ENCODE data around the gene KCP.

KCP gene

DNA sequence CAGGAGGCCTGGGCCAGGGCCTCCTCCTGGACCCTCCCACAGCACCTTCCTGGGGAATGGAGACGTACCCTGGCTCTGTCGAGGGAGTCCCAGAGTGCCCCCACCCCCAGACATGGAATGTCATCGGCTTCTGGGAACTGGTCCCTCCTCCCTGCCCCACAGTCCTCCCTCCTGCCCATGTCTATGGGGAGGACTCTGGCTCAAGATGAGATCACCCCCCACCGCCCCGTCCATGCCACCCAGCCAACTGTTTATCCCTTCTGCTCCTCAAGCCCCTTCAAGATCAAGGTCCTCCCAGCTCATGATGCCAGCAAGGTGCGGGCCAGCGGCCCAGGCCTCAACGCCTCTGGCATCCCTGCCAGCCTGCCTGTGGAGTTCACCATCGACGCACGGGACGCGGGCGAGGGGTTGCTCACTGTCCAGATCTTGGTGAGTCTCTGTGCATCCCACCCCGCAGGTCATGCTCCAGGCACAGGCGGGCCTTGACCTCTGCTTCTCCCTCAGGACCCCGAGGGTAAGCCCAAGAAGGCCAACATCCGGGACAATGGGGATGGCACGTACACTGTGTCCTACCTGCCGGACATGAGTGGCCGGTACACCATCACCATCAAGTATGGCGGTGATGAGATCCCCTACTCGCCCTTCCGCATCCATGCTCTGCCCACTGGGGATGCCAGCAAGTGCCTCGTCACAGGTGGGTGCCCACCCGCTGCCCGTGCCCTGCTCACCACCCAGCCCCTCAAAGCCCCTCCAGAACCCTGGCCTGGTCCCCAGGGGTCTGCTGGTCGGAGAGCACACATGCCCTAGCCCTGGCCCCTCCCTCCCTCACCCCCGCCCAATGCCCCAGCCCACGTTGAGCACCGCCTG lies 62.0 kb downstream of the KCP start:
- no peak overlapping the region for H3K27ac Mint-ChIP-seq (ENCODE audit: low read depth)
- DNase-seq (ENCODE audit: low spot score in 2 of 2), result no peak
- no peaks in the 10 kb centered on the region for H3K9me3 Mint-ChIP-seq
- H3K36me3 Mint-ChIP-seq (ENCODE audit: insufficient read depth), result no peaks in the 10 kb centered on the region
- no peaks in the 10 kb centered on the region for H3K4me1 Mint-ChIP-seq
- no peaks in the 10 kb centered on the region for H3K27me3 Mint-ChIP-seq
- ATAC-seq (replicated peaks; ENCODE audit: extremely low read depth, poor library complexity, severe bottlenecking), result no peak
- no peak overlapping the region for H3K4me3 Mint-ChIP-seq

DNA sequence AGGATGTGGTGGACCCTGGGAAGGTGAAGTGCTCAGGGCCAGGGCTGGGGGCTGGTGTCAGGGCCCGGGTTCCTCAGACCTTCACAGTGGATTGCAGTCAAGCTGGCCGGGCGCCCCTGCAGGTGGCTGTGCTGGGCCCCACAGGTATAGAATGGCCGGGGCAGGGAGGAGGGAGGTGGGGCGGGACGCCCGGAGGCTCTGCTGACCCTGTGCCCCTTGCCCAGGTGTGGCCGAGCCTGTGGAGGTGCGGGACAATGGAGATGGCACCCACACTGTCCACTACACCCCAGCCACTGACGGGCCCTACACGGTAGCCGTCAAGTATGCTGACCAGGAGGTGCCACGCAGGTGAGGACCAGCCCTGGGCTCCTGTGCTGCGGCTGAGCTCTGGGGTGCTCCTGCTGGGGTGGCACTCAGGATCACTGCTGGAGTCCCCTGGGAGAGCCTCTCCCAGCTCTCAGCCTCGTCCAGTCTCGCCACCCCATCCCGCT lies 62.7 kb downstream of the KCP start:
- Mint-ChIP-seq H3K4me1 (no peaks in the 10 kb centered on the region), H3K27me3 (no peaks in the 10 kb centered on the region), H3K27ac (ENCODE audit: low read depth) (no peak overlapping the region), H3K36me3 (ENCODE audit: insufficient read depth) (no peaks in the 10 kb centered on the region), H3K4me3 (no peak overlapping the region), H3K9me3 (no peaks in the 10 kb centered on the region)
- ATAC-seq (replicated peaks; ENCODE audit: extremely low read depth, poor library complexity, severe bottlenecking) (no peak), DNase-seq (ENCODE audit: low spot score in 2 of 2) (no peak)

DNA sequence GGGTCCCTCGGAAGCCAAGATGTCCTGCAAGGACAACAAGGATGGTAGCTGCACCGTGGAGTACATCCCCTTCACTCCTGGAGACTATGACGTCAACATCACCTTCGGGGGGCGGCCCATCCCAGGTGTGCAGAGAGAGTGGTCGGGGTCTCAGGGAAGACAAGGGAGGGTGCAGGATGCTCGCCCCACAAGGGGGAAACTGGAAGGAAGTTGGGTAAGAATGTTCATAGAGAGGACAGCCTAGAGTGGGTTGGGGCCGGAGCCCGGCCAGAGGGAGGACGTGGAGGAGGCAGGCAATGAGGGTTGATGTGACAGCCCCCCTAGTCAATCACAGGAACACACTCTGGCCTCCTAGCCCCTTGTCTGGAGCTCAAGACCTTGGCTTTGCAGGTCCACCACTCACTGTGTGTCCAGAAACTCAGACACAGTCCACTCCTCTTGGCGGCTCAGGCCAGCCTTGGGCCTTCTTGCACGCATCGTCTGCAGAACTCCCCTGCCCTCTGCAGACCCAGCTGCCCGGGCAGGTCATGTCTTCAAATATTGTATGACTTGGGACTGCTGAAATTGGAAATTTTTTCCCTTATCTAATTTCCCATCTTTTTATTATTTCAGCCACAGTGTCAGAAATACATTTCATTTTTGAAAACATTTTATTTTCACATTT lies 63.6 kb downstream of the KCP start:
- no peak for ATAC-seq (replicated peaks; ENCODE audit: extremely low read depth, poor library complexity, severe bottlenecking)
- Mint-ChIP-seq H3K36me3 (ENCODE audit: insufficient read depth) (peaks cover 1% of the 10 kb centered on the region), H3K27me3 (no peaks in the 10 kb centered on the region), H3K4me3 (no peak overlapping the region), H3K27ac (ENCODE audit: low read depth) (no peak overlapping the region), H3K9me3 (no peaks in the 10 kb centered on the region), H3K4me1 (no peaks in the 10 kb centered on the region)
- DNase-seq (ENCODE audit: low spot score in 2 of 2), result no peak

DNA sequence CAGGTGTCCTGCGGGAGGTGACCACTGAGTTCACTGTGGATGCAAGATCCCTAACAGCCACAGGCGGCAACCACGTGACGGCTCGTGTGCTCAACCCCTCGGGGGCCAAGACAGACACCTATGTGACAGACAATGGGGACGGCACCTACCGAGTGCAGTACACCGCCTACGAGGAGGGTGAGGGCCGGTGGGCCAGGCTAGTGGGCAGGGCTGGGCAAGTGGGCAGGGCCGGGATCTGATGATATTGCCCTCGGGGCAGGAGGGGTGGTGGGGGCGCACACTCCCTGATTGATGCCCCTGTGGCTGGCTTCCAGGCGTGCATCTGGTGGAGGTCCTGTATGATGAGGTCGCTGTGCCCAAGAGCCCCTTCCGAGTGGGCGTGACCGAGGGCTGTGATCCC lies 64.5 kb downstream of the KCP start:
- DNase-seq (ENCODE audit: low spot score in 2 of 2), result no peak
- Mint-ChIP-seq H3K27me3 (no peaks in the 10 kb centered on the region), H3K4me3 (no peak overlapping the region), H3K9me3 (no peaks in the 10 kb centered on the region), H3K4me1 (no peaks in the 10 kb centered on the region), H3K36me3 (ENCODE audit: insufficient read depth) (peaks cover 1% of the 10 kb centered on the region), H3K27ac (ENCODE audit: low read depth) (no peak overlapping the region)
- ATAC-seq (replicated peaks; ENCODE audit: extremely low read depth, poor library complexity, severe bottlenecking), result no peak

DNA sequence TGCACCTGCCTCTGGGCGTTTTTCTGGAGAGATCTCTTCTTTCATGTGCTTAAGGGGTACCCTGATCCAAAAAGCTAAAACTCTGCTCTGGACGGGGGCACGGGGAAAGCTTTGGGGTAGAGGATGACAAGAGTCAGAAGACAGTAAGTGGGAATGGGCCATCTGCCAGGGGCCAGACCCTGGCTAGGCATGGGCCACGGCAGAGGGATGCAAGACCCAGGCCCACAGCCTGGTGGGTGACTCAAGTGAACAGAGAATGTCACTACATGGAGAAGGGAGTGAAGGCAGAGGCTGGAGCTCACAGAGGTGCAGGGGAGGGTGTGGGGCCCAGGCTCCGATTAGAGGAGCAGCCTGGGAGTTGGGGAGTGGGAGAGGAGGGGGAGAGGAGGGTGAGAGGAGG lies 65.0 kb downstream of the KCP start:
- Mint-ChIP-seq H3K4me3 (no peak overlapping the region), H3K27ac (ENCODE audit: low read depth) (no peak overlapping the region), H3K27me3 (no peaks in the 10 kb centered on the region), H3K36me3 (ENCODE audit: insufficient read depth) (peaks cover 1% of the 10 kb centered on the region), H3K4me1 (no peaks in the 10 kb centered on the region), H3K9me3 (no peaks in the 10 kb centered on the region)
- DNase-seq (ENCODE audit: low spot score in 2 of 2), result no peak
- no peak for ATAC-seq (replicated peaks; ENCODE audit: extremely low read depth, poor library complexity, severe bottlenecking)

DNA sequence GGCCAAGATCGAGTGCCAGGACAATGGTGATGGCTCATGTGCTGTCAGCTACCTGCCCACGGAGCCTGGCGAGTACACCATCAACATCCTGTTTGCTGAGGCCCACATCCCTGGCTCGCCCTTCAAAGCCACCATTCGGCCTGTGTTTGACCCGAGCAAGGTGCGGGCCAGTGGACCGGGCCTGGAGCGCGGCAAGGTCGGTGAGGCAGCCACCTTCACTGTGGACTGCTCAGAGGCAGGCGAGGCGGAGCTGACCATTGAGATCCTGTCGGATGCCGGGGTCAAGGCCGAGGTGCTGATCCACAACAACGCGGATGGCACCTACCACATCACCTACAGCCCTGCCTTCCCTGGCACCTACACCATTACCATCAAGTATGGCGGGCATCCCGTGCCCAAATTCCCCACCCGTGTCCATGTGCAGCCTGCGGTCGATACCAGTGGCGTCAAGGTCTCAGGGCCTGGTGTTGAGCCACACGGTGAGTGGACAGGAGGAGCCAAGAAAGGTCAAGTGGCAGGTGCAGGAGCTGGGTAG lies 65.7 kb downstream of the KCP start:
- H3K4me1 Mint-ChIP-seq, result no peaks in the 10 kb centered on the region
- no peak for ATAC-seq (replicated peaks; ENCODE audit: extremely low read depth, poor library complexity, severe bottlenecking)
- no peaks in the 10 kb centered on the region for H3K9me3 Mint-ChIP-seq
- H3K36me3 Mint-ChIP-seq (ENCODE audit: insufficient read depth), result peaks cover 1% of the 10 kb centered on the region
- no peak overlapping the region for H3K27ac Mint-ChIP-seq (ENCODE audit: low read depth)
- DNase-seq (ENCODE audit: low spot score in 2 of 2), result no peak
- no peaks in the 10 kb centered on the region for H3K27me3 Mint-ChIP-seq
- H3K4me3 Mint-ChIP-seq, result no peak overlapping the region

DNA sequence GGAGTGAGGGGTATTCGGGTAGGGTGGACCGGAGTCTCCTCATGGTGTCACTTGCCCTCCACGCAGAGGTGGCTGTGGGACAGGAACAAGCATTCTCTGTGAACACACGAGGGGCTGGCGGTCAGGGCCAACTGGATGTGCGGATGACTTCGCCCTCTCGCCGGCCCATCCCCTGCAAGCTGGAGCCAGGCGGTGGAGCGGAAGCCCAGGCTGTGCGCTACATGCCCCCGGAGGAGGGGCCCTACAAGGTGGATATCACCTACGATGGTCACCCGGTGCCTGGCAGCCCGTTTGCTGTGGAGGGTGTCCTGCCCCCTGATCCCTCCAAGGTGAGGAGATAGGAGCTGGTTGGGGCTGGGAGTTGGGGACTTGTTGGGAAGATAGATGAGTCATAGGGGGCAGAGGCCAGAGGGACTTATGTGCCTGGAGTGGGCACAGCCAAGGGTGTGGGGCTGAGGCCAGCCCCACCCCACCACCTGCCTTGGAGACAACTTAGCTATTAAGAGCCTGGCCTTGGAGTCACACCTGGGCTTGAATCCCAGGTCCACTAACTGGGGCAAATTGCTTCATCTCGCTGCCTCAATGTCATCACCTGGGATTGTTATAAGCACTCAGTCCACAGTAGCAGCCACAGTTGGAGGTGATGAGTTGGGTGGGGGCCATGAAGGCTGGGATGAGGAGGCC lies 66.4 kb downstream of the KCP start:
- Mint-ChIP-seq H3K27me3 (no peaks in the 10 kb centered on the region), H3K36me3 (ENCODE audit: insufficient read depth) (peaks cover 1% of the 10 kb centered on the region), H3K9me3 (no peaks in the 10 kb centered on the region), H3K4me1 (no peaks in the 10 kb centered on the region), H3K27ac (ENCODE audit: low read depth) (no peak overlapping the region), H3K4me3 (no peak overlapping the region)
- DNase-seq (ENCODE audit: low spot score in 2 of 2) (no peak), ATAC-seq (replicated peaks; ENCODE audit: extremely low read depth, poor library complexity, severe bottlenecking) (no peak)

DNA sequence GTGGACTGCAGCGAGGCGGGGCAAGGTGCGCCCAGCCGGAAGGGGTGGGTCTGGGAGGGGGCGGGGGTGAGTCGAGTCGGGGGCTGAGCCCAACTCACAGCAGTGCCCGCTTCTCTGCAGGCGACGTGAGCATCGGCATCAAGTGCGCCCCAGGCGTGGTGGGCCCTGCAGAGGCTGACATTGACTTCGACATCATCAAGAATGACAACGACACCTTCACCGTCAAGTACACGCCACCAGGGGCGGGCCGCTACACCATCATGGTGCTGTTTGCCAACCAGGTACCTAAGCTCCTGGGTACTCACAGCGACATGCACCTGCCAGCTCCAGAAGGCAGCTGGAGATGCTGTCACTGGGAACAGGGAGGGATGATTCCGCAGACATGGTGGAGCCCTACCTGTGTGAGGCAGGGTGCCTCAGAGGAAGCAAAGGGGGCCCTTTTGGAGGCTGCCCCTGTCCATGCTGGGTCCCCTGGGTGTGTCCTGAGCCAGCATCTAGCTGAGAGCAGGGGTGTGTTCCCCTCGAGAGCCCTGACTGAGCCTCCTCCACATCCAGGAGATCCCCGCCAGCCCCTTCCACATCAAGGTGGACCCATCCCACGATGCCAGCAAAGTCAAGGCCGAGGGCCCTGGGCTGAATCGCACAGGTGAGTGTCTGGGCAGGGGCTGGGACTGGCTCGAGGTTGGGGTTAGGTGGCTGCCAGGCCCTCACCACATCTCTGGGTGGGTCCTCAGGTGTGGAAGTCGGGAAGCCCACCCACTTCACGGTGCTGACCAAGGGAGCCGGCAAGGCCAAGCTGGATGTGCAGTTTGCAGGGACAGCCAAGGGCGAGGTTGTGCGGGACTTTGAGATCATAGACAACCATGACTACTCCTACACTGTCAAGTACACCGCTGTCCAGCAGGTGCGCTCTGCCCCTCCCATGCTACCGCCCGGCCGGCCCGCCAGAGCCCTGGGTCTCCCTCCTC lies 67.6 kb downstream of the KCP start:
- no peak for DNase-seq (ENCODE audit: low spot score in 2 of 2)
- no peaks in the 10 kb centered on the region for H3K27me3 Mint-ChIP-seq
- H3K4me1 Mint-ChIP-seq, result no peaks in the 10 kb centered on the region
- ATAC-seq (replicated peaks; ENCODE audit: extremely low read depth, poor library complexity, severe bottlenecking), result no peak
- no peaks in the 10 kb centered on the region for H3K9me3 Mint-ChIP-seq
- no peak overlapping the region for H3K27ac Mint-ChIP-seq (ENCODE audit: low read depth)
- H3K4me3 Mint-ChIP-seq, result no peak overlapping the region
- H3K36me3 Mint-ChIP-seq (ENCODE audit: insufficient read depth), result peaks cover 1% of the 10 kb centered on the region

DNA sequence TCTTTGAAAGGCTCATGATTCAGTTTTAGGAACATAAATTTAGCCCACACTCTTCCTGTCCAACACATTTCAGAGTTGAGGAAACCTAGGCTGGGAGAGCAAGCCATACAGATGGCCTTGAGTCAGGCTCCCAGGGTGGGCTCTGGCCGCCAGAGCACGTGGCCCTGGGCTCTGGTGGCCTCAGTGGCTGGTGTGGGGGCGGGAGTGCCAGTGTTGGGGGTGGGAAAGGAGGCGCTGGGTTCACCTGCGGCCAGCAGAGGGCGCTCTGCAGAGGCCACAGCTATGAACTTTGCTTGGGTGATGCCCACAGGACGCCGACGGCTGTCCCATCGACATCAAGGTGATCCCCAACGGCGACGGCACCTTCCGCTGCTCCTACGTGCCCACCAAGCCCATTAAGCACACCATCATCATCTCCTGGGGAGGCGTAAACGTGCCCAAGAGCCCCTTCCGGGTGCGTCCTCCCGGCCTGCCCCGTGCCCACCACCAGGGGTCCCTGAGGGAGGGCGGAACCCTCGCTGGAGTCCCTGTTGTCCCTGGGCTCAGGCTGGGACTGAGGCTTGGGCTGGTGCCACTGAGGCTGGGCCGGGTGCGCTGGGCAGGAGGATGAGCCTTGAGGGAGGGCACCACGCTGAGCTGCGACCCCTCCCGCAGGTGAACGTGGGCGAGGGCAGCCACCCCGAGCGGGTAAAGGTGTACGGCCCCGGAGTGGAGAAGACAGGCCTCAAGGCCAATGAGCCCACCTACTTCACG lies 68.4 kb downstream of the KCP start:
- Mint-ChIP-seq H3K36me3 (ENCODE audit: insufficient read depth) (peaks cover 1% of the 10 kb centered on the region), H3K4me1 (no peaks in the 10 kb centered on the region), H3K27ac (ENCODE audit: low read depth) (no peak overlapping the region), H3K9me3 (no peaks in the 10 kb centered on the region), H3K4me3 (no peak overlapping the region), H3K27me3 (no peaks in the 10 kb centered on the region)
- DNase-seq (ENCODE audit: low spot score in 2 of 2) (peak in 1 of 2 donors; percentile 43), ATAC-seq (replicated peaks; ENCODE audit: extremely low read depth, poor library complexity, severe bottlenecking) (peak; percentile 66)

DNA sequence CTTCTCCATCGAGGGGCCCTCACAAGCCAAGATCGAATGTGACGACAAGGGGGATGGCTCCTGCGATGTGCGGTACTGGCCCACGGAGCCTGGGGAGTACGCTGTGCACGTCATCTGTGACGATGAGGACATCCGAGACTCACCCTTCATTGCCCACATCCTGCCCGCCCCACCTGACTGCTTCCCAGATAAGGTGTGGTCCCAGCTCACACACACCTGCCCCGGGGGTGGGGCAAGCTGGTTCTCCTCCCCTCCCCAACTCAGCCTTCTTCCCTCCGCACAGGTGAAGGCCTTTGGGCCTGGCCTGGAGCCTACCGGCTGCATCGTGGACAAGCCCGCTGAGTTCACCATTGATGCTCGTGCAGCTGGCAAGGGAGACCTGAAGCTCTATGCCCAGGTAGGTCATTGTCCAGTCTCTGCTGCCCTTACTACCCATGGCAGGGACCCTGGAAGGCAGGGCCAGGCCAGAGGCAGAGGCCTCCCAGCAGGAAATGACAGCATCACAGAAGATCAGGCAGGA lies 69.3 kb downstream of the KCP start:
- no peaks in the 10 kb centered on the region for H3K4me1 Mint-ChIP-seq
- no peaks in the 10 kb centered on the region for H3K9me3 Mint-ChIP-seq
- H3K27ac Mint-ChIP-seq (ENCODE audit: low read depth), result no peak overlapping the region
- peaks cover 1% of the 10 kb centered on the region for H3K36me3 Mint-ChIP-seq (ENCODE audit: insufficient read depth)
- no peaks in the 10 kb centered on the region for H3K27me3 Mint-ChIP-seq
- ATAC-seq (replicated peaks; ENCODE audit: extremely low read depth, poor library complexity, severe bottlenecking) (no peak), DNase-seq (ENCODE audit: low spot score in 2 of 2) (no peak)
- H3K4me3 Mint-ChIP-seq, result no peak overlapping the region

Measured in central memory CD8-positive, alpha-beta T cell (primary cell).